GM23338 (cell line): ENCODE results near the gene SACM1L. TPM values are rescaled to one million over a fixed set of nuclear protein-coding genes. Genes with fewer than 3 reads are reported as not detected.

Source experiments
- ATAC-seq: fragments of 200-7000 bp; cut with Tn5 transposase; 3 replicates; pipeline ENCODE4 v1.9.1; 2020
- DNase-seq: peaks from one replicate; pipeline ENCODE4 v3.0.0-alpha.2; 2015; ENCODE audit warnings: low spot score
- H2AFZ ChIP-seq: fragments of 200-600 bp; sonication (generic); 2 replicates; pipeline ENCODE4 v1.8.0; 2016; ENCODE audit warnings: antibody characterized with exemption, mild to moderate bottlenecking, moderate library complexity
- H3F3A ChIP-seq: fragments of 200-600 bp; sonication (generic); replicated peaks from 2 replicates; pipeline ENCODE4 v1.8.0; 2017; ENCODE audit warnings: antibody characterized with exemption, mixed run types, low read depth
- H3K27ac ChIP-seq: fragments of 200-600 bp; sonication (generic); 2 replicates; pipeline ENCODE4 v1.6.1; 2016; ENCODE audit warnings: low read depth
- H3K27me3 ChIP-seq: fragments of 200-600 bp; sonication (generic); 2 replicates; pipeline ENCODE4 v1.8.0; 2016; ENCODE audit warnings: mild to moderate bottlenecking, mixed run types, moderate library complexity; ENCODE audit not compliant: insufficient read depth
- H3K36me3 ChIP-seq: fragments of 200-600 bp; sonication (generic); 2 replicates; pipeline ENCODE4 v1.8.0; 2016; ENCODE audit warnings: mild to moderate bottlenecking; ENCODE audit not compliant: insufficient read depth
- H3K4me1 ChIP-seq: fragments of 200-600 bp; sonication (generic); 2 replicates; pipeline ENCODE4 v1.8.0; 2016; ENCODE audit warnings: mild to moderate bottlenecking, moderate library complexity; ENCODE audit not compliant: insufficient read depth
- H3K4me2 ChIP-seq: fragments of 200-600 bp; sonication (generic); 2 replicates; pipeline ENCODE4 v1.7.1; 2017; ENCODE audit warnings: mixed run types
- H3K4me3 ChIP-seq: fragments of 200-600 bp; sonication (generic); 2 replicates; pipeline ENCODE4 v1.6.1; 2016; ENCODE audit warnings: mixed run types
- H3K79me2 ChIP-seq: fragments of 200-600 bp; sonication (generic); replicated peaks from 2 replicates; pipeline ENCODE4 v1.8.0; 2017; ENCODE audit warnings: mild to moderate bottlenecking; ENCODE audit not compliant: insufficient read depth
- H3K9me2 ChIP-seq: fragments of 200-600 bp; sonication (generic); 2 replicates; pipeline ENCODE4 v1.8.0; 2017; ENCODE audit not compliant: insufficient read depth
- H4K20me1 ChIP-seq: fragments of 200-600 bp; sonication (generic); replicated peaks from 2 replicates; pipeline ENCODE4 v1.8.0; 2017; ENCODE audit warnings: mild to moderate bottlenecking; ENCODE audit not compliant: insufficient read depth
- H3K27ac Mint-ChIP-seq: 2 replicates; pipeline ENCODE4 v1.8.0; 2020; ENCODE audit warnings: inconsistent platforms, mild to moderate bottlenecking, moderate library complexity, mixed read lengths
- H3K27me3 Mint-ChIP-seq: 3 replicates; pipeline ENCODE4 v1.8.0; 2022; ENCODE audit warnings: low read depth, mild to moderate bottlenecking, moderate library complexity, mixed read lengths, inconsistent platforms; ENCODE audit not compliant: insufficient read depth, poor library complexity
- H3K36me3 Mint-ChIP-seq: 3 replicates; pipeline ENCODE4 v1.8.0; 2021; ENCODE audit warnings: low read depth, mild to moderate bottlenecking, inconsistent platforms, moderate library complexity, mixed read lengths
- H3K4me1 Mint-ChIP-seq: 3 replicates; pipeline ENCODE4 v1.8.0; 2020; ENCODE audit warnings: mild to moderate bottlenecking, inconsistent platforms, mixed read lengths
- H3K4me3 Mint-ChIP-seq: 3 replicates; pipeline ENCODE4 v1.8.0; 2021; ENCODE audit warnings: moderate library complexity, mild to moderate bottlenecking, inconsistent platforms, mixed read lengths
- H3K9me3 Mint-ChIP-seq: 3 replicates; pipeline ENCODE4 v1.8.0; 2020; ENCODE audit warnings: moderate library complexity, mild to moderate bottlenecking, inconsistent platforms, mixed read lengths
- ETS1 ChIP-seq: IDR thresholded peaks from 2 replicates; pipeline ENCODE4 v1.6.1; 2016; ENCODE audit warnings: antibody characterized with exemption
- EZH2 ChIP-seq: fragments of 200-600 bp; sonication (generic); IDR thresholded peaks from one replicate; pipeline ENCODE4 v1.8.0; 2017; ENCODE audit warnings: antibody characterized with exemption, mild to moderate bottlenecking, low read depth; ENCODE audit not compliant: unreplicated experiment
- ZNF331 ChIP-seq: fragments of 250-450 bp; sonication (Bioruptor Pico); IDR thresholded peaks from 2 replicates; pipeline ENCODE4 v1.5.0; 2020; ENCODE audit warnings: low read depth, mild to moderate bottlenecking, moderate library complexity
- ZNF462 ChIP-seq: fragments of 250-450 bp; sonication (Bioruptor Pico); IDR thresholded peaks from 2 replicates; pipeline ENCODE4 v1.5.0; 2020; ENCODE audit warnings: mild to moderate bottlenecking, moderate library complexity
- polyA plus RNA-seq: library from polyadenylated mRNA; unstranded; fragments of >200 nt; fragmentation: Nextera tagmentation; extraction: Ambion mirVana; gene quantifications from 2 replicates; pipeline ENCODE4 v1.2.1, GENCODE V29; 2016
- total RNA-seq: library from RNA; depleted of rRNA; stranded (reverse); fragments of >200 nt; shearing (Covaris generic); gene quantifications from 2 replicates; pipeline ENCODE4 v1.2.3, GENCODE V29; 2014

Gene SACM1L
- total and polyA plus RNA-seq, 2 experiments from 2014 or later: 43.5 to 97.8 TPM

GRCh38 chr3:45729614-45730013 lies 40.4 kb downstream of the SACM1L start:
- H3K79me2 ChIP-seq: peaks cover 21% of the 10 kb centered on the region; the same call in 1 of the 2 replicates
- H3K27ac Mint-ChIP-seq: no peak overlapping the region
- H3K36me3 ChIP-seq: peaks cover 27% of the 10 kb centered on the region
- no peak for ATAC-seq
- no peak overlapping the region for H2AFZ ChIP-seq
- no peak overlapping the region for H3K4me3 Mint-ChIP-seq
- no peaks in the 10 kb centered on the region for H4K20me1 ChIP-seq
- DNase-seq: no peak
- no peak overlapping the region for H3K4me2 ChIP-seq
- no peaks in the 10 kb centered on the region for H3K27me3 Mint-ChIP-seq
- H3K4me3 ChIP-seq: no peak overlapping the region
- H3K27me3 ChIP-seq: no peaks in the 10 kb centered on the region
- H3K4me1 ChIP-seq: no peaks in the 10 kb centered on the region
- TF ChIP-seq ETS1 (no peak), EZH2 (no peak), ZNF331 (CRISPR knock-in tag) (no peak), ZNF462 (CRISPR knock-in tag) (no peak)
- no peaks in the 10 kb centered on the region for H3K9me2 ChIP-seq
- H3K4me1 Mint-ChIP-seq: no peaks in the 10 kb centered on the region
- no peaks in the 10 kb centered on the region for H3K9me3 Mint-ChIP-seq
- H3K36me3 Mint-ChIP-seq: peaks cover 52% of the 10 kb centered on the region
- no peaks in the 10 kb centered on the region for H3F3A ChIP-seq
- no peak overlapping the region for H3K27ac ChIP-seq
